HCT116 (cell line): ENCODE results near the gene BICRA. TPM values are rescaled to one million over a fixed set of nuclear protein-coding genes. Genes with fewer than 3 reads are reported as not detected.

Experiments used
- ATAC-seq: fragments of 200-7000 bp; cut with Tn5 transposase; 2 replicates; pipeline ENCODE4 v1.9.1; 2020; ENCODE audit warnings: mild to moderate bottlenecking, moderate library complexity
- BruUV-seq: library from RNA; stranded (reverse); fragments of 400-500 nt; replicated peaks from 2 replicates; lab custom pipeline; 2021; lab: Mats Ljungman, UMichigan
- CTCF ChIA-PET: fragments of 300-600 bp; sonication (Branson Sonifier 250); formaldehyde crosslinking; loops from one replicate; lab custom pipeline; 2021; ENCODE audit warnings: antibody characterized with exemption; lab: Charles Lee
- POLR2A ChIA-PET: fragments of 300-600, 350-600 bp; sonication (Branson Sonifier 250); formaldehyde crosslinking; loops from one replicate; lab custom pipeline; 2021; ENCODE audit warnings: antibody characterized with exemption; lab: Charles Lee
- RAD21 ChIA-PET, 2 experiments: fragments of 300-600 bp; sonication (Branson Sonifier 250); formaldehyde crosslinking; loops; one replicate each; lab custom pipeline; 2023; ENCODE audit warnings: low total read pairs in 2 of 2; ENCODE audit not compliant: uncharacterized antibody in 2 of 2, unreplicated experiment in 2 of 2, low non-redundant PET in 1 of 2; lab: Charles Lee
- DNase-seq: peaks from one replicate; pipeline ENCODE4 v3.0.0-alpha.2; 2010; ENCODE audit warnings: low read depth, low spot score
- H2AFZ ChIP-seq: fragments of 200-600 bp; shearing (Covaris generic), sonication (generic); 2 replicates; pipeline ENCODE4 v1.6.1; 2017; ENCODE audit warnings: low read depth, mixed run types, mixed read lengths, antibody characterized with exemption, low read length; ENCODE audit not compliant: poor library complexity, severe bottlenecking
- H3K27ac ChIP-seq: 2 replicates; pipeline ENCODE4 v1.5.1; 2012; ENCODE audit warnings: low read depth, low read length
- H3K27me3 ChIP-seq: fragments of 200-600 bp; sonication (generic); 2 replicates; pipeline ENCODE4 v1.6.1; 2016; ENCODE audit warnings: mixed run types, low read length, mixed read lengths; ENCODE audit not compliant: insufficient read depth
- H3K36me3 ChIP-seq, 2 experiments: fragments of 200-500 bp in 1 of 2; fragments of 200-600 bp in 1 of 2; sonication (Bioruptor generic) in 1 of 2; sonication (generic) in 1 of 2; 2 replicates each; pipeline versions ENCODE4 v1.5.1 to v1.6.1; 2014 to 2016; ENCODE audit warnings: low read length in 2 of 2, inconsistent platforms in 1 of 2, mixed read lengths in 1 of 2, mixed run types in 1 of 2; ENCODE audit not compliant: insufficient read depth in 2 of 2, control insufficient read depth in 1 of 2
- H3K4me1 ChIP-seq, 2 experiments: fragments of 200-600 bp in 1 of 2; sonication (generic) in 1 of 2; 2 replicates each; pipeline versions ENCODE4 v1.5.1 to v1.6.1; 2012 to 2017; ENCODE audit warnings: low read length in 2 of 2, inconsistent platforms in 1 of 2, mild to moderate bottlenecking in 1 of 2, mixed read lengths in 1 of 2, mixed run types in 1 of 2, moderate library complexity in 1 of 2; ENCODE audit not compliant: insufficient read depth in 2 of 2, control insufficient read depth in 1 of 2
- H3K4me2 ChIP-seq: fragments of 200-600 bp; sonication (generic); 2 replicates; pipeline ENCODE4 v1.6.1; 2017; ENCODE audit warnings: mixed run types, low read length, mixed read lengths
- H3K4me3 ChIP-seq, 2 experiments: fragments of 200-600 bp in 1 of 2; sonication (generic) in 1 of 2; replicated peaks in 1 of 2; 2 replicates each; pipeline ENCODE4 v1.5.1; 2011 to 2016; ENCODE audit warnings: low read length in 2 of 2, control low read depth in 1 of 2, low read depth in 1 of 2, mild to moderate bottlenecking in 1 of 2, mixed read lengths in 1 of 2, mixed run types in 1 of 2
- H3K79me2 ChIP-seq: fragments of 200-600 bp; sonication (generic); 2 replicates; pipeline ENCODE4 v1.6.1; 2017; ENCODE audit warnings: mild to moderate bottlenecking, mixed run types, low read length, moderate library complexity, mixed read lengths; ENCODE audit not compliant: insufficient read depth
- H3K9ac ChIP-seq: fragments of 200-600 bp; sonication (generic); 2 replicates; pipeline ENCODE4 v1.6.1; 2016; ENCODE audit warnings: low read length, mixed read lengths
- H3K9me2 ChIP-seq: fragments of 200-600 bp; sonication (generic), shearing (Covaris generic); 2 replicates; pipeline ENCODE4 v1.6.1; 2017; ENCODE audit warnings: mixed run types, mild to moderate bottlenecking, moderate library complexity; ENCODE audit not compliant: insufficient read depth
- H3K9me3 ChIP-seq, 2 experiments: fragments of 200-500 bp in 1 of 2; fragments of 200-600 bp in 1 of 2; sonication (Bioruptor generic) in 1 of 2; sonication (generic) in 1 of 2; 2 replicates each; pipeline ENCODE4 v1.6.1; 2014 to 2017; ENCODE audit warnings: low read length in 2 of 2, mixed read lengths in 2 of 2, inconsistent platforms in 1 of 2, low read depth in 1 of 2, mild to moderate bottlenecking in 1 of 2, mixed run types in 1 of 2, moderate library complexity in 1 of 2; ENCODE audit not compliant: control insufficient read depth in 1 of 2, insufficient read depth in 1 of 2
- H4K20me1 ChIP-seq: fragments of 200-600 bp; sonication (generic), shearing (Covaris generic); 2 replicates; pipeline ENCODE4 v1.6.1; 2017; ENCODE audit warnings: mixed run types, mild to moderate bottlenecking, moderate library complexity; ENCODE audit not compliant: insufficient read depth
- CBX3 ChIP-seq: IDR thresholded peaks from 2 replicates; pipeline ENCODE4 v1.6.1; 2012; ENCODE audit warnings: low read depth
- CEBPB ChIP-seq: IDR thresholded peaks from 2 replicates; pipeline ENCODE4 v1.6.1; 2012; ENCODE audit warnings: low read depth
- ELF1 ChIP-seq: IDR thresholded peaks from 2 replicates; pipeline ENCODE4 v1.6.1; 2012; ENCODE audit warnings: low read depth, borderline replicate concordance
- EZH2phosphoT487 ChIP-seq: fragments of 200-600 bp; IDR thresholded peaks from 2 replicates; pipeline ENCODE4 v1.6.1; 2018; ENCODE audit warnings: antibody characterized with exemption, borderline replicate concordance
- POLR2A ChIP-seq: IDR thresholded peaks from 2 replicates; pipeline ENCODE4 v1.7.0; 2011; ENCODE audit warnings: borderline replicate concordance; ENCODE audit not compliant: insufficient read depth, insufficient read length; ENCODE audit errors: extremely low read depth
- POLR2AphosphoS5 ChIP-seq: IDR thresholded peaks from 2 replicates; pipeline ENCODE4 v1.6.1; 2011; ENCODE audit warnings: mild to moderate bottlenecking, low read depth, low read length, moderate library complexity
- YY1 ChIP-seq: IDR thresholded peaks from 2 replicates; pipeline ENCODE4 v1.6.1; 2011; ENCODE audit warnings: low read length, low read depth, moderate library complexity, mild to moderate bottlenecking; ENCODE audit not compliant: insufficient replicate concordance; ENCODE audit errors: extremely low read depth
- ZFX ChIP-seq: fragments of 450-650 bp; IDR thresholded peaks from 2 replicates; pipeline ENCODE4 v1.6.1; 2017
- ZNF274 ChIP-seq: fragments of 200-500 bp; sonication (Bioruptor generic); IDR thresholded peaks from 2 replicates; pipeline ENCODE4 v1.6.1; 2014; ENCODE audit warnings: mild to moderate bottlenecking, low read depth, low read length, inconsistent platforms
- intact Hi-C: fragments of 100-400 bp; cut with micrococcal nuclease; formaldehyde crosslinking; loops from 2 replicates; pipeline ENCODE4 v1.10.0; 2022
- total RNA-seq: library from RNA; stranded (reverse); gene quantifications from one replicate; pipeline ENCODE4 v1.2.1, GENCODE V29; 2021; ENCODE audit not compliant: unreplicated experiment
- TF ChIP-seq, protein P1 (sequence below): IDR thresholded peaks from 2 replicates; pipeline ENCODE4 v1.6.1; 2011; ENCODE audit warnings: mild to moderate bottlenecking, low read length, moderate library complexity; ENCODE audit not compliant: insufficient replicate concordance; ENCODE audit errors: extremely low read depth
- TF ChIP-seq, protein P2 (sequence below), 3 experiments: fragments of 200-600 bp in 1 of 3; sonication (generic) in 1 of 3; IDR thresholded peaks in 2 of 3; conservative IDR thresholded peaks in 1 of 3; 2 replicates each; pipeline ENCODE4 v1.5.1; 2012 to 2017; ENCODE audit warnings: low read depth in 2 of 3, low read length in 2 of 3, antibody characterized with exemption in 1 of 3, borderline replicate concordance in 1 of 3, control low read depth in 1 of 3, mild to moderate bottlenecking in 1 of 3, mixed read lengths in 1 of 3, mixed run types in 1 of 3, moderate library complexity in 1 of 3; ENCODE audit not compliant: insufficient read depth in 1 of 3

The BICRA gene
- total RNA-seq, 1 experiment from 2014 or later: 11.3 TPM

DNA sequence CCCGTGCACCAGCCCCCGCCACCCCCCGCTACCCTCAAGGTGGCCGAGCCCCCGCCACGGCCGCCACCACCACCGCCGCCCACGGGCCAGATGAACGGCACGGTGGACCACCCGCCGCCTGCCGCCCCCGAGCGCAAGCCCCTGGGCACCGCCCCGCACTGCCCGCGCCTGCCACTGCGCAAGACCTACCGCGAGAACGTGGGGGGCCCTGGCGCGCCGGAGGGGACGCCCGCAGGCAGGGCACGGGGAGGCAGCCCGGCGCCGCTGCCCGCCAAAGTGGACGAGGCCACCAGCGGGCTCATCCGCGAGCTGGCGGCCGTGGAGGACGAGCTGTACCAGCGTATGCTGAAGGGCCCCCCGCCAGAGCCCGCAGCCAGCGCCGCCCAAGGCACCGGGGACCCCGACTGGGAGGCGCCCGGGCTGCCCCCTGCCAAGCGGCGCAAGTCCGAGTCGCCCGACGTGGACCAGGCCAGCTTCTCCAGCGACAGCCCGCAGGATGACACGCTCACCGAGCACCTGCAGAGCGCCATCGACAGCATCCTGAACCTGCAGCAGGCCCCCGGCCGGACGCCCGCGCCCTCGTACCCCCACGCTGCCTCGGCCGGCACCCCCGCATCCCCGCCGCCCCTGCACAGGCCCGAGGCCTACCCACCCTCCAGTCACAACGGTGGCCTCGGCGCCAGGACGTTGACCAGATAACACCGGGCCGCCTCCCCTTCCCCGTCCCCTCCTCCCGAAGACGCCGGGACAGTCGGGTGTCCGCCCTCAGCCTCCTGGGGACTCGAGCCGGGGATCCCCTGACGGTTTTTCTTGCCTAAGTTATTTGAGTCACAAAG lies 93.0 kb downstream of the BICRA start (continued):
- TF ChIP-seq, protein P1, sequence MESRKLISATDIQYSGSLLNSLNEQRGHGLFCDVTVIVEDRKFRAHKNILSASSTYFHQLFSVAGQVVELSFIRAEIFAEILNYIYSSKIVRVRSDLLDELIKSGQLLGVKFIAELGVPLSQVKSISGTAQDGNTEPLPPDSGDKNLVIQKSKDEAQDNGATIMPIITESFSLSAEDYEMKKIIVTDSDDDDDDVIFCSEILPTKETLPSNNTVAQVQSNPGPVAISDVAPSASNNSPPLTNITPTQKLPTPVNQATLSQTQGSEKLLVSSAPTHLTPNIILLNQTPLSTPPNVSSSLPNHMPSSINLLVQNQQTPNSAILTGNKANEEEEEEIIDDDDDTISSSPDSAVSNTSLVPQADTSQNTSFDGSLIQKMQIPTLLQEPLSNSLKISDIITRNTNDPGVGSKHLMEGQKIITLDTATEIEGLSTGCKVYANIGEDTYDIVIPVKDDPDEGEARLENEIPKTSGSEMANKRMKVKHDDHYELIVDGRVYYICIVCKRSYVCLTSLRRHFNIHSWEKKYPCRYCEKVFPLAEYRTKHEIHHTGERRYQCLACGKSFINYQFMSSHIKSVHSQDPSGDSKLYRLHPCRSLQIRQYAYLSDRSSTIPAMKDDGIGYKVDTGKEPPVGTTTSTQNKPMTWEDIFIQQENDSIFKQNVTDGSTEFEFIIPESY: no peak
- TF ChIP-seq POLR2A (no peak), CEBPB (no peak), CBX3 (no peak), ELF1 (no peak), ZNF274 (no peak)
- TF ChIP-seq, protein P2, sequence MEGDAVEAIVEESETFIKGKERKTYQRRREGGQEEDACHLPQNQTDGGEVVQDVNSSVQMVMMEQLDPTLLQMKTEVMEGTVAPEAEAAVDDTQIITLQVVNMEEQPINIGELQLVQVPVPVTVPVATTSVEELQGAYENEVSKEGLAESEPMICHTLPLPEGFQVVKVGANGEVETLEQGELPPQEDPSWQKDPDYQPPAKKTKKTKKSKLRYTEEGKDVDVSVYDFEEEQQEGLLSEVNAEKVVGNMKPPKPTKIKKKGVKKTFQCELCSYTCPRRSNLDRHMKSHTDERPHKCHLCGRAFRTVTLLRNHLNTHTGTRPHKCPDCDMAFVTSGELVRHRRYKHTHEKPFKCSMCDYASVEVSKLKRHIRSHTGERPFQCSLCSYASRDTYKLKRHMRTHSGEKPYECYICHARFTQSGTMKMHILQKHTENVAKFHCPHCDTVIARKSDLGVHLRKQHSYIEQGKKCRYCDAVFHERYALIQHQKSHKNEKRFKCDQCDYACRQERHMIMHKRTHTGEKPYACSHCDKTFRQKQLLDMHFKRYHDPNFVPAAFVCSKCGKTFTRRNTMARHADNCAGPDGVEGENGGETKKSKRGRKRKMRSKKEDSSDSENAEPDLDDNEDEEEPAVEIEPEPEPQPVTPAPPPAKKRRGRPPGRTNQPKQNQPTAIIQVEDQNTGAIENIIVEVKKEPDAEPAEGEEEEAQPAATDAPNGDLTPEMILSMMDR (IDR thresholded peaks at IDR 0.05 in 2 of 3, conservative IDR thresholded peaks at IDR 0.05 in 1 of 3; ENCODE audit: borderline replicate concordance in 1 of 3, insufficient read depth in 1 of 3, low read depth in 2 of 3, low read length in 2 of 3): no peak

DNA sequence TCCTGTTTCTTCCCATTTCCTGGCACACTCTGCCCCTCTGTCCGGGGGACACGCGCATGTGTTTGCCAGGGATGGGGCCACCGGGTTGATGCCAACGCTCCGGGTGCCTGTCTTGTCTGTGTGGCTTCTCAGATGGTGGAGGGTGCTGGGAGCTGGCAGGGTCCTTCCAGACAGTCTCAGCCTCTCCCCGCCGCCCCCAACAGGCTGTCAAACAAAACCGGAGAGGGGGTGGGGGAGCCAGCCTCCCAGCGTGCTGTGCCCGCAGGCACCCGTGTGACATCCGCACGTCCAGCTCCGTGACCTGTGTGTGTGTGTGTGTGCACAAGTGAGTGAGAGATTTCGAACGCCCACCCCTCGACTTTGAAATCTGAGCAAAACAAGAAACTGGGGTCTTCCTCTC lies 93.7 kb downstream of the BICRA start:
- Histone ChIP-seq H3K79me2 (no peaks in the 10 kb centered on the region), H2AFZ (no peak overlapping the region), H3K27ac (no peak overlapping the region), H3K9me3 (no peaks in the 10 kb centered on the region), H3K36me3 (peaks cover 7 to 10% of the 10 kb centered on the region in 2 experiments; a peak in 3 of 4 replicates), H3K4me3 (no peak overlapping the region), H3K9me2 (no peaks in the 10 kb centered on the region), H3K9ac (no peak overlapping the region), H3K4me2 (no peak overlapping the region), H3K4me1 (peaks cover 3 to 15% of the 10 kb centered on the region in 2 experiments; a peak in 3 of 4 replicates), H3K27me3 (no peaks in the 10 kb centered on the region), H4K20me1 (no peaks in the 10 kb centered on the region)
- intact Hi-C loops: no loop called here
- ChIA-PET RAD21 (no interaction called here), CTCF (interaction anchor here (0.7 to 1.0 kb wide), 2 partner anchors 10 to 274 kb away, joined by 3 to 4 read pairs; partner anchors contain the start of gene EHD2), POLR2A (no interaction called here)
- no TSS peak for BruUV-seq
- TF ChIP-seq CEBPB (no peak), EZH2phosphoT487 (no peak), POLR2AphosphoS5 (no peak), YY1 (no peak), ZFX (no peak)
- no peak for ATAC-seq
- no peak for DNase-seq
